WERI-Rb-1 (cell line): ENCODE data around the gene TBCK.
"Not testable (repeated sequence)": the region's sequence is repeated elsewhere in the genome, so short reads cannot be mapped to it uniquely, and the experiment has no call there.

Experiments
- DNase-seq: peaks from one replicate; pipeline ENCODE4 v3.0.0-alpha.2; 2020
- H3K27ac ChIP-seq: fragments of 250-450 bp; sonication (Bioruptor Pico); 2 replicates; pipeline ENCODE4 v1.5.1; 2020; ENCODE audit warnings: mild to moderate bottlenecking, moderate library complexity
- H3K27me3 ChIP-seq: fragments of 250-450 bp; sonication (Bioruptor Pico); 2 replicates; pipeline ENCODE4 v1.5.1; 2021; ENCODE audit warnings: mild to moderate bottlenecking, low read depth, moderate library complexity; ENCODE audit not compliant: insufficient read depth, severe bottlenecking
- H3K36me3 ChIP-seq: fragments of 250-450 bp; sonication (Bioruptor Pico); 2 replicates; pipeline ENCODE4 v1.5.1; 2020; ENCODE audit warnings: mild to moderate bottlenecking, moderate library complexity
- H3K4me3 ChIP-seq: 2 replicates; pipeline ENCODE4 v1.5.1; 2011; ENCODE audit warnings: low read depth, mild to moderate bottlenecking, control low read depth, low read length
- H3K9me3 ChIP-seq: fragments of 250-450 bp; sonication (Bioruptor Pico); 2 replicates; pipeline ENCODE4 v1.5.1; 2021; ENCODE audit warnings: mild to moderate bottlenecking, moderate library complexity; ENCODE audit not compliant: severe bottlenecking
- CTCF ChIP-seq: IDR thresholded peaks from 2 replicates; pipeline ENCODE4 v1.5.1; 2011; ENCODE audit warnings: low read depth, mild to moderate bottlenecking, control low read depth, inconsistent platforms, low read length

Gene TBCK

GRCh38 chr4:106231931-106232330 is 84.1 kb downstream of the TBCK start:
- Histone ChIP-seq H3K36me3 (peaks cover 19% of the 10 kb centered on the region), H3K9me3 (no peaks in the 10 kb centered on the region), H3K4me3 (no peak overlapping the region), H3K27ac (no peak overlapping the region), H3K27me3 (no peaks in the 10 kb centered on the region)
- no peak for DNase-seq
- no peak for TF ChIP-seq CTCF

GRCh38 chr4:106222548-106222947 is 93.5 kb downstream of the TBCK start:
- Histone ChIP-seq H3K27ac (no peak overlapping the region), H3K27me3 (no peaks in the 10 kb centered on the region), H3K36me3 (peaks cover 3% of the 10 kb centered on the region), H3K4me3 (no peak overlapping the region), H3K9me3 (no peaks in the 10 kb centered on the region)
- no peak for TF ChIP-seq CTCF
- DNase-seq: no peak

- H3K9me3 ChIP-seq, DNase-seq, H3K4me3 ChIP-seq, H3K27me3 ChIP-seq, H3K27ac ChIP-seq, H3K36me3 ChIP-seq: not testable (repeated sequence)
Observed at GRCh38 chr4:106213291-106213690, 102.7 kb downstream of the TBCK start.

GRCh38 chr4:106210021-106210420 is 106.0 kb downstream of the TBCK start:
- Histone ChIP-seq H3K27me3 (no peaks in the 10 kb centered on the region), H3K36me3 (peaks cover 3% of the 10 kb centered on the region; the same call in 1 of the 2 replicates)
- TF ChIP-seq CTCF: no peak

GRCh38 chr4:106208481-106209460 is 107.2 kb downstream of the TBCK start:
- peaks cover 3% of the 10 kb centered on the region for H3K9me3 ChIP-seq
- peaks cover 3% of the 10 kb centered on the region; the same call in 1 of the 2 replicates for H3K36me3 ChIP-seq
- H3K4me3 ChIP-seq: no peak overlapping the region
- no peaks in the 10 kb centered on the region for H3K27me3 ChIP-seq
- DNase-seq: peak; percentile 9
- H3K27ac ChIP-seq: peak overlapping the region; percentile 28
- TF ChIP-seq CTCF: no peak

More at GRCh38 chr4:106210021-106210420, 106.0 kb downstream of the TBCK start:
- no peak for DNase-seq
- H3K9me3 ChIP-seq: peaks cover 3% of the 10 kb centered on the region
- H3K4me3 ChIP-seq: no peak overlapping the region
- 0 out of 2 replicates have a peak overlapping the region, but pooled peaks have one; percentile 13 for H3K27ac ChIP-seq

- peak; percentile 33; the same call in 1 of the 2 replicates for TF ChIP-seq CTCF
- Histone ChIP-seq H3K4me3 (no peak overlapping the region), H3K9me3 (no peaks in the 10 kb centered on the region), H3K27ac (no peak overlapping the region), H3K36me3 (no peaks in the 10 kb centered on the region), H3K27me3 (no peaks in the 10 kb centered on the region)
- DNase-seq: no peak
Observed at GRCh38 chr4:106201373-106201772, 114.6 kb downstream of the TBCK start.
